EL (cell line): ENCODE measurements around the gene HIP1.
"Not testable (repeated sequence)": the region's sequence is repeated elsewhere in the genome, so short reads cannot be mapped to it uniquely, and the experiment has no call there.

ENCODE experiments used
- DNase-seq: peaks from one replicate; pipeline ENCODE4 v3.0.0-alpha.2; 2016

HIP1 gene

DNA sequence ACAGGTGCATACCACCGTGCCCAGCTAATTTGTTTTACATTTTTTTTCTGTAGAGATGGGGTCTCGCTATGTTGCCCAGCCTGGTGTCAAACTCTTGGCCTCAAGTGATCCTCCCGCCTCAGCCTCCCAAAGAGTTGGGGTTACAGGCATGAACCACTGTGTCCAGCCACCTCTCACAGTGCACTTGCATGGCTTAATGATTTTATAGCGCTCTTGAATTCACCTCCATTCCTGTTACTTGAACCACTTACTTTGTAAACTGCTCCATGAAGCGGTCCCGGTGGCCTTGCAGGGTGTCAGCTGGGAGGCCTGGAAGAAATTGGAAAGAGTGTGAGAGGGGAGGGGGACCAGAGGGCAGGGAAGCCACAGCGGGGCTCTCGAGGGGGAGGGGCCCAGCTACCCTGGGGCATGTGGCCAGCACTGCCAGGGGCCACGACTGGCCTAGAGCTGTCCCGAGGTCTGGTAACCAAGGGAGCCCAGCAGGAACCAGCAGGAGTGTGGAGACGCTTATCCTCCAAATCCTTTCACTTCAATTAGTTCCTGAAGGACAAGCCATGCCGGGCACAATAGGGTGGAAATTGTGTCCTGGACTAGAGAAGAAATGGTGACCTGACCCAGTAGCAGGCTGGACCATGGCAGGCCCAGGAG, 170.7 kb downstream of the HIP1 start:
- no peak for DNase-seq

DNA sequence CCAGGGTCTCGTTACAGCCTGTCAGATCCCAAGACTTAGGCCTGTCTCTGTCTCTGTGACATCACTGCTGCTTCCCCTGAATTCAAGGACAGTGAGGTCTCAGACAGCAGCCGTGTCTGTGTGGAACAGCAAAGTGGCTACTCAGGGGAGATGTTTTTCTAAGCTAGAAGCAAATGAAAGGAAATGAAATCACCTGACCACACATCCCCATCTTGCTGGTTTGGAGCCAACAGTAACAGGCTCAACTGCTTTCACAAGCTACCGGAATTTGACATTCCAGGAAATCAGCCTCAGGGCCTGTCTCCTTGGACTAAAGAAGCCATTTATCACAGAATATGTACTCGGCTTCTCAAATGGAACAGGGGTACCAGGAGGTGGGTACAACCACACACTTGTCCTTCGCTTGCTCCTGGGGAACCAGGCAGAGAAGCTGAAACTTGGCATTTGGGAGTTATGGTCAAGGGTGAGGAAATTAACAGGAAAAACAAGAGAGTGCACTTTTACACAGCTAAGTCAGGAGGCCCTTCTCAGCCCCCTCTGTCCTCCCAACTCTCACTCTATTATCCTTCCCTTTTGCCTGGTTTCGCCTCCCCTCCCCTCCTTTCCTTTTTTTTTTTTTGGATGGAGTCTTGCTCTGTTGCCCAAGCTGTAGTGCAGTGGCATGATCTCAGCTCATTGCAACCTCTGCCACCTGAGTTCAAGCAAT, 173.5 kb downstream of the HIP1 start:
- peak; percentile 94 for DNase-seq

DNA sequence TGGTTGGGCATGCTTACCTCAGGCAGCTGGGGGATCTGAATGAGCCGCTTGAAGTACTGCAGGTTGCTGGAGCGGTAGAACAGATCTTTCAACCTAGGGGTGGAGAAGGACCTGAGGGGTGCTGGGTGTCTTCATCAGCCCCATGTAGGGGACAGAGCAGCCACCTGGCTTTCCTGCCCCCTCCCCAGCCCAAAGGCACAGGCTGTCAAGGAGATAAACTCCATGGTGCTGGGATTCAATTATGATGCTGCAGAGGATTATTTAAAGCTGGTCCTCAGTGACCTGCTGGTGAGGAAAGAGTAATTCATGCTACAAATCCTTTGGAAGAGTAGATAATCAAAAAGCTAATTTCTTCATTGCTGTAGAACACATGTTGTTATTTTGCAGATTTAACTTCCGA, 175.6 kb downstream of the HIP1 start:
- DNase-seq, result no peak

DNA sequence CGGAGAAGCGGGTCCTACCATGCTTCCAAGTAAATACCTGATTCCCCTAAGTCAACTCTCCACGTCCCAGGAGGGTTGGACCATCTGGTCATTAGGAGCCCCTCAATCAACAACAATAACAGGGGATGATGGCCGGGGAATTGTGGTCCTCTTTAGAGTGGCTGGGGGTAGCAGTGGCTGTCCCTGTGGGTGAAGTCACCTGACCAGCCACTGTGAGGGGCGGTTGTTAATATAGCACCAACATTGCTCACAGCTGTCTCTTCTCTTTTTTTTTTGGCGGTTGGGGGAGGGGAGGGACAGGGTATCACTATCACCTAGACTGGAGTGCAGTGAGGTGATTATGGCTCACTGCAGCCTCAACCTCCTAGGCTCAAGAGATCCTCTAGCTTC, 178.8 kb downstream of the HIP1 start:
- DNase-seq, result no peak

DNA sequence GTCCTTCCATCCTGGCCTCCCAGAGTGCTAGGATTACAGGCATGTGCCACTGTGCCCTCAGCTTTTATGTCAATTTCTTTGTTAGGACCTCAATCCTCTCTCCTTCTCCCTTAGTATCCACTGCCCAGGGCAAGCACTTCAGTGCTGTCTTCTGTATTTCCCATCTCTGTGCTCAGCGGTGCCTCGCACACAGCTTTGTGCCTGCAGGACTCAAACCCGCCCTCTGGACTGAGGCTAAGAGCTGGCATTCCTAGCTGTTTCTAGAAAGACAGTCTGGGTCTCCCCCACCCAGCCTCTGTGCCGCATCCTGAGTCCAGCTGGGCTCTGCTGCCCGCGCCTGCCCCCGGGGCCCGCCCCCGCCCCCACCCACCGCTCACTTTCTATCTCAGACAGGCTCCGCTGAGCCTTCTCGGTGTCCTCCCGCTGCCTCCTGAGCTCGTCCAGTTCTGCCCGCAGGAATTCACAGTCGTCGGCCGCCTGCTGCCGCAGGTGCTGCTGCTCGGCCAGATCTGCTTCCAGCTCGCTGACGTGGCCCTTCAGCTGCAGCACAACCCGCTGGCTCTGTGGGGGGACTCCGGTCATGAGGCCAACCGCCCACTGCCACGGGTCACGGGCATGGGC, 179.3 kb downstream of the HIP1 start:
- DNase-seq, result no peak

DNA sequence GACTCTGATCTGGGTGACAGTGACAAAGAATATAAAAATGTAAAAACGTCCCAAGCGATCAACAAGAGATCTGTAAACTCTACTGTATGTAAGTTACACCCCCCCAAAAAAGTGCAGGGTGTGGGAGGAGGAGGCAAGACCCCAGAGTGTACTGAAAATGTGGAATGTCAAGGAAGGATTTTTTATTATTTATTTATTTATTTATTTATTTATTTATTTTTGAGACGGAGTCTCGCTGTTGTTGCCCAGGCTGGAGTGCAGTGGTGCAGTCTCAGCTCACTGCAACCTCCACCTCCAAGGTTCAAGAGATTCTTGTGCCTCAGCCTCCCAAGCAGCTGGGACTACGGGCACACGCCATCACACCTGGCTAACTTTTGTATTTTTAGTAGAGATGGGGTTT, 181.9 kb downstream of the HIP1 start:
- DNase-seq, result not testable (repeated sequence)

DNA sequence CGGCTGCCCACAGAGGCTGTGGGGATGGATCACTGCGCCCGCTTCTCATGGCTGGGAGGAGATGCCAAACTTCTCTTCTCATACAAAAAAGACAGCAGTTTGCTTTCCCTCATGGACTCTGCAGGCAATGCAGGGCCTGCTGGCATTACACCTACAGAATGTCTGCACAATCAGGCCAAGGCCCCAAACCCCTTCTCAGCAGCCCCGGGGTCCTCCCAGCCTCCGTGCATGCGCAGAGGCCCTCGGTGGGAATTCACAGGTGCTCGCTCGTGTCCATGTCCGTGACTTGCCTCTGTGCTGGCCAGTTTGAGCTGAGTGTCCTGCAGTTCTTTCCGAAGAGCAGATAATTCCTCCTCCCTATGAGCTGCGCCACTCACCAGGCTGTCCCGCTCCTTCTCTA, 183.0 kb downstream of the HIP1 start:
- no peak for DNase-seq

DNA sequence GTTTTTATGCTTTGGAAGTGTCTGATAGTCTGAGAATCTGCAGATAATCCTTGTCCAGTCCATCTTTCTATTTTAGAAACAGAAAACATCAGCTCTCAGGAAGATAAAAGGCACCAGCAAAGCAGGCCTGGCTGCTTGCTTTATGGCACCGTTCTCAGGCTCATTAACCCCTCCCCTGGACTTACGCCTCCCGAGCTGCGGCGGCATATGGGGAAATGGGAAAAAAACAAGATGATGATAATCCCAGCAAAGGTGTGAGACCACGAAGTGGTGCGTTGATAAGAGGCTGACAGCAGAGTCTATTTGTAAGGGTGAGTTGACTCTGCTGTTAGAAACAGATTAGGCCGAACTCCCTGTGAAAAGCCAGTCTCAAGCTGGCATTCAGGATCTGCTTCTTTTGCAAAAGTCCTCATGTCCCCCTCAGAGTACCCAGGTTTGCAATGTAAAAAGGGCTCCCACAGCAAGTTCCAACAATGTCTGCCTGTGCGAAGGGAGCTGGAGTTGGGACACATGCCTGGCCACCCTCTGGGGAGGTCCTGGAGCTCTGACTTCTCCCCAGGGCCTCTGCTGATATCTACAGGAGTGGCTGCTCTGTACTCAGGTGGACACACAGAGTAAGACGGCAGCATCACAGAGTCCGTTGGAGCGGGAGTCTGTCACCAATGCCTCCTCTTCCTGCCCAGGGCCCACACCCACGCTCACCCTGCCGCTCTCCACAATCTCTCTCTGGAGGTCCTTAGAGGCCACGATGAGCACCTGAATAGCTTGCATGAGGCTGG, 192.3 kb downstream of the HIP1 start:
- no peak for DNase-seq

DNA sequence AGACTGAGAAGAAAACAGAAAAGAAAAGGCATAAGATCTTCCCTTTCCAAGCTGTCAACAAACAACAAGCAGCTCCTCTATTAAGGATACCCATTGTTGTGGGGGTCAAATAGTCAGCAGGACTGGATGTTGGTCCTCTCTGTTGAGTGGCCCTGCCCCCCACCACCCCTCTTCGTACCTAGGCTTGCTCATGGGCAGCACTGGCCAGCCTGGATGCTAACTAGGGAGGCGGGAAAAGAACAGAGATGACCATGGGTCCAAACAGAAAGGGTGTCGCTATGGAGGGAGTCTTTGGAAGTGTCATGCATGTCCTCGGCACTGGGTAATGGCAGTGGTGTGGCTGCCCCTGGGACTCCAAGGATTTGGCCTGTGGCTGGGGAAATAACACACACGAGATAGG, 201.0 kb downstream of the HIP1 start:
- no peak for DNase-seq

DNA sequence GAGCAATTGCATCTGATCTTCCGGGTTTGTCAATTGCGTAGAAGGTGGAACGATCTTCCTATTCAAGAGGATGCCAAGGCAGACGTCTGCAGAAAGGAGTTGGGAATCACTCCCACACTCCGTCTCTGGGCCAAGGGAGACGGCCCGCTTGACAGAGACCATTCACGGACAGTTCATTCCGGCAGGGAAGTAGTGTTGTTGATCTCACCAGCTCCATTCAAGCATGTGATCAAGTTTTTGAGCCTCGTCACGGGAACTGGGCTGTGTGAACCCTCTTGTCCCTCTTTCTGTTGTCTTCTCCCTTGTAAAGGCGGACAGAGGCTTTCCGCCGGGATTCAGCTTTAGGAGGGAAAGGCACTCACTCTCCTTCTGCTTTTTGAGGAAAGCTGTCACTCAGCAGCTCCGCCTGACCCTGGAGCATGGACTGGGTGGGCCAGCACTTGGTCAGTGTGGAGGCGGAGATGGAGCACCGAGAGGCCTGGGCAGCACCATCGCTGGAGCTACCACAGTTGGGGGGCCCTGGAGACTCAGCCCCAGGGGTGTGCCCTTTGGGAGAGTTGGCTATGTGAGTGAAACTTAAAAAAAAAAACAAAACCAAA, 201.7 kb downstream of the HIP1 start:
- no peak for DNase-seq

DNA sequence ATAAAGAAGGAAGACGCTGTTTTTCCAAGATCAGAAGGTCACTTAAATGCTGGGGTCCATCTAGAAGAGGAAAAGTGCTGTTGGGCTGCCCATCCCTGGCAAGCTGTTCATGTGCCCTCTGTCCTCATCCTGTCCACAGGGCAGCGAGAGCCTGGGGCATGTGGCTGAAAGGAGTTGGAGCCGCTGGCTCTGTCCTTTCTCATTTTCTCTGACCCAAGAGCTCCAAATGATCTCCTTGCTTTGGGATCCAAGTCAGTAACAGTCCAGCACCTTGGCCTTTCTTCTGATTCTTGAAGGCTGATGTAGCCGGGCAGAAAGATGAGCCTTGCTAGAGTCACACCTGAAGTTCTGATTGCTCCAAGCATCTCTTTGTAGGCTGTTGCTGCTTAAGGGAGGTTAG, 202.2 kb downstream of the HIP1 start:
- no peak for DNase-seq

DNA sequence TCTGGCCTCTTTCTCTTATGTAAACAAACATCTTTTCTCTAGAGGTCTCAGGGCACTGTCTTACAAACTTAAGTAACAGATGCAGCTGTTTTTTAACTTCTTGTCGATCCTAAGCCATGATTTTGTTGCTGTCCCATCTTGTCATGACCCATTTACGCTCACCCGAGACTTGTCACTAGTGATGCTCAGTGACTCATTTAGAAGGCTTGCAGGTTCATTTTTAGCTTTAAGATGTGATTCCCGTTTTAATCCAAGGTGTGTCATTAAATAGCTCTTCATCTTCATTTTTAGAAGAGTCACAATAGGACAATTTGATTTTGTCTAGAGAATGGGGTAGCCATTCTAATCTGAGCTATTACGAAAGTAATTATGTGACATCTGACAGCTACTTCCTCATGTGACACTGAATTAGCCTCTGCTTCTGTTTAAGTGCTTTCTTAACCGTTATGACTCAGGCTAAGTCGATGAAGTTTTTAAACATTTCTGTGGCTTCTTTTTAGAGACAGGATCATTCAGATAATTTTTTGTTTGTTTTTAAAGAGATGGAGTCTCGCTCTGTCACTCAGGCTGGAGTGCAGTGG, 203.9 kb downstream of the HIP1 start:
- peak; percentile 69 for DNase-seq

DNA sequence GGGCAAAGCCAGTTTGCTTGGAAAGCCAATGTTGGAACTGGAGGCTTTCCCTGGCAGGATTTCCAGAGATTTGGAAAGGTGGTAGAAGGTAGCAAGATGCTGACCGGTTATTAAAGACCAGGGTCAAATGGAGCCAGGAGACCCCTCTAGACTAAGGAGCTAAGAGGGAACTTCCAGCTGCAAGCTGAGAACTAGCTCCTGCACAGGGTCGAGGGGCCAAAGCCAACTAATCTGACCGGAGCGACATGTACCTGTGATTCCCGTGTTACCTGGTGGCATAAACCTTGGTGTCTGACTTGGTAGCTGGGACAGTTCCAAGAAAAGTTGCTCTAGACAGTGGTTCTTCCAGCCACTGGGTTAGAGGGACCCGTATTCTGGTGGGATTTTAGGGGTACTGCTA, 204.8 kb downstream of the HIP1 start:
- DNase-seq, result no peak

DNA sequence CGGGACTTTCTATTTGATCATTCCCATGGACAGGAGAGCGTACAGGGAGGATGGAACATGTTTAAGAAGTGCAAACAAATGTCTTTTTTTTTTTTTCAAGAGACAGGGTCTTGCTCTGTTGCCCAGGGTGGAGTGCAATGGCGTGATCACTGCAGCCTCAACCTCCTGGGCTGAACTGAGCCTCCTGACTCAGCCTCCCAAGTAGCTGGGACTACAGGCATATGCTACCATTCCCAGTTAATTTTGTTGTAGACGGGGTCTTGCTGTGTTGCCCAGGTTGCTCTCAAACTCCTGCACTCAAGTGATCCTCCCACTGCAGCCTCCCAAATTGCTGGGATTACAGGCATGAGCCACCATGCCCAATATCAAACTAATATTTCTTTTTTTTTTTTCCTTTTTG, 206.1 kb downstream of the HIP1 start:
- DNase-seq, result no peak

DNA sequence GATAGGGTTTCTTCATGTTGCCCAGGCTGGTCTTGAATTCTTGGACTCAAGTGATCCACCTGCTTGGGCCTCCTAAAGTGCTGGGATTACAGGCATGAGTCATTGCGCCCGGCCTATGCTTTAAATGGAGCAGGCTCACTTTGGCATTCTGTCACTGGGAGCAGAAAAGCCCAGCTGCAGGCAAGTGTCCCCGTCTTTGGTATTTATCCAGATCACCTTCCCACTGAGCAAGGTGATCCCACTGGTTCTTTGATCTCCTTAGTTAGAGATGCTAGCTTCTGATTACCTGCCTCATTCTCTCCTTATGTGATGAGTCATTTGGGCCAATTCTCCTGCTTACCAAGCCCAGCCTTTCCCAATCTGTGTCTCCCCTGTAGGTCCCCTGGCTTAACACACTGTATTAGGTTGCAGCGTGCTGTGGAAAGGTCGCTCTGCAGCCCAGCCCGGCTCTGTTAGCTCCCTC, 207.4 kb downstream of the HIP1 start:
- DNase-seq, result peak; percentile 8

DNA sequence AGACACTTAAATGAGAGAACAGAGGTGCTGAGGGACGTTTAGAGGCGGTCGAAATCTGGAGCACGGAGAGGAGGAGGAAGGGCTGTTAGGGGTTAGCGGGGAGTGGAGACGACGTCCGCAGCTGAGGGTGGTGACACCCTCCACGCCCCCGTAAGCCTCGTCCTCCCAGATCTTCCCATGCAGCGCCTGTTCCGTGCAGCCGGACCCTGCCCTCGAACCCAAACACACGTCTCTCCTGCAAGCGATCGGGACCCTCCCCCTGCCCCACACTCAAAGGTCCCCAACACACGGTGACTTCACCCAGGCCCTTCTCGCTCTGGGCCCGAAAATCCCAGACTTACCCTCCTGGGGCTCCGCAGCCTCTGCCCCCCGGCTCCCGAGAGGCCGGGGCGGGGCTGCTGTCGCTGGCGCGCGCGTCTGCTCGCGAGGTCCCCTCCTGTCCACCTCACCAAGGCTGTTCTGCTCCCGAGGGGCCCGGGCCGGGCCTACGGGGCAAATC, 211.5 kb downstream of the HIP1 start:
- DNase-seq, result peak; percentile 3

DNA sequence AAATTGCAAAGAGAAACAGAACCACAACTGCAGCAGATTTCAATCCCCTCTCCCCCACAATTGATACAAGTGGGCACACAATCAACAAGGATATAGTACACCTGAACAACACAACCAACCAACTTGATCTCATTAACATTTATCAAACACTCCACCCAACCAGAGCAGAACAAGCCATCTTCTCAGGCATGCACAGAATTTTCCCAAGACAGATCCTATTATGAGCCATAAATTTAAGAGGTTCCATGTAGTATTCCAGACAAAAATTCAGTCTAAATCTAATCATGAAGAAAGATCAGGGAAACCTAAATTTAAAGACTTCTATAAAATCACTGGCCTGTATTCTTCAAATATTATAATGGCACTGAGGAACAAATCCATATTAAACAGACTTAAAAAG, 217.0 kb downstream of the HIP1 start:
- not testable (repeated sequence) for DNase-seq

DNA sequence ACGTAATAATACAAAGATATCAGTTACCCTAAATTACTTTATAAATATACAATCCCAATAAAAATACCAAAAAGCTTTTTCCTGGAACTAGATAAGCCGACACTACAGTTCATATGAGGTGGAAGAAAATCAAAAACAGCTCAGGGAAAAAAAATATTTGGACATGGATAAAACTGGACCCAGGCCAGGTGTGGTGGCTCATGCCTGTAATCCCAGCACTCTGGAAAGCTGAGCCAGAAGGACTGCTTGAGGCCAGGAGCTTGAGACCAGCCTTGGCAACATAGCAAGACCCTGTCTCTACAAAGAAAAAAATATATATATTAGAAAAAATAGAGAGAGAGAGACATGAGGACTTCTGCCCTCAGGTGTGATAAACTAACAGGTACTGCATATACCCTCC, 219.9 kb downstream of the HIP1 start:
- DNase-seq, result not testable (repeated sequence)

DNA sequence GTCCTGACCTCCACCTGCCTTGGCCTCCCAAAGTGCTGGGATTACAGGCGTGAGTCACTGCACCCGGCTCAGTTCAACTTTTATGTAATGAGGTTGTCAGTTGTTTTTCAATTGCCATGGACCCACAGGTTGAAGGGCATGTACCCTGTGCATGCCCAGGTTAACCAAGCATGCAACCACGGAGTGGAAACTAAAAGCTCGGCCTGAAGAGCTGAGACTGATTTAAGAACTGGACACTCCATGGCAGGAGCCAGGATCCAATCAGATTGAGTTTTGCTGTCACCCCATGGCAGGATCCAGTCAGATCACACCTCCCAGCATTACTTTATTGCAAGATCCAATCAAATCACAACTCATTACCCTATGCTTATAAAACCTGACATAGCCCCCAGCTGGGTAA, 229.7 kb downstream of the HIP1 start:
- not testable (repeated sequence) for DNase-seq

DNA sequence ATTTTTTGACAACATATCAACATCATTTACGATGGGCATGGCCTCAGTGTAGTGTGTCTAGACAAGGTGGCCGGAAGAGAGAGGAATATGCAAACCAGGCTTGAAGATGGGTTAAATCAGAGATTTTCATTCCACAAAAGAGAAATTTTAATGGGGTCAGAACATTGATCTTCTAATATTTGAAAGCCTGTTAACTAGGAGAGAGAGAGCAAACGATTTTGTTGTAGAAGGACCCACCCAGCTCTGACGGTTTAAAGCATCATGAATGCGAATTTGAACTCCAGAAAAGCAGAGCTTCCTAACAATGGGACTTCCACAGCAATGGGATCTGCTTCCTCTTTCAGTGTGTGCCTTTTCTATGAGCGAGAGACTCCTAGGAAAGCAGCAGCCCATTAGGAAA, 246.7 kb downstream of the HIP1 start, which contains the start of gene SPDYE5:
SPDYE5 (plus strand) TSS at position 301 of the 400 bp plus-strand sequence. CDS start 1,728 bp downstream, outside the sequence.
- not testable (repeated sequence) for DNase-seq

DNA sequence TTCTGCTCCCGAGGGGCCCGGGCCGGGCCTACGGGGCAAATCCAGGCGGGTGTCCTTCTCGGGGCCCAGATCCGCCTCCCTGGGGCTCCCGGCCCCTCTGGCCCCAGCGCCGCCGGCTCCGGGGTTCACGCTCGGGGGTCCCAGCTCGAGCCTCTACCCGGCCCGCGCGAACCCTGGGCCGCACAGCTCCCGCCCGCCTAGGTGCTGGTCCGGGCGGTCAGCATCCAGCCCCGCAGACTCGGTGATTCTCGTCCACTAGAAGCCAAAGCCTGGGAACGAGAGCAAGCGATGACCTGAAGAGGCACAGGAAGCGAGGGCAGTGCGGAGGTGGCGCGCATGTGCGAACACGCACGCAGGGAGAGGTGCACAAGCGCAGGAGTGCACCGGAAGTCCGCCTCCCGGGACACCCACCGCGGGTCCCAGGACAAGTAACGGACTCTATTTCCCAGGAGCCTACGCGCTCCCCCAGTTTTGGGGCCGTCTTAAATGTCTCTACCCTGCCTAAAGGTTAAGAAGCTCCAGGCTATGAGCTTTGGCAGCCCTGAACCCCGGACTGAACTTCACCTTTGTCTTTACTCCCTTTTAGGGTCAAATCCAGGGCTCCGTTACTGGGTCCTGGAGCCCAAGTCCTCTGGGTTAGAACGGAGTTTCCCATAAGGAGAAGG, 252.6 kb downstream of the HIP1 start, which contains the start of gene POM121C:
POM121C (minus strand) TSS at position 321 of the 665 bp plus-strand sequence. CDS start 44,803 bp downstream, outside the sequence.
- peak; percentile 91 for DNase-seq
